Left ventricle myocardium inferior (tissue), 1 donor: ENCODE results near the gene ADK. TPM values are rescaled to one million over a fixed set of nuclear protein-coding genes. Genes with fewer than 3 reads are reported as not detected.
A peak's percentile ranks its signal among the peaks of the same experiment; 100 is the strongest.

Experiments
- DNase-seq: peaks from one replicate; pipeline ENCODE4 v3.0.0-alpha.2; 2020
- H3K27ac ChIP-seq: fragments of 200-600 bp; replicated peaks from 2 replicates; pipeline ENCODE4 v1.8.0; 2021
- H3K27me3 ChIP-seq: fragments of 200-600 bp; 2 replicates; pipeline ENCODE4 v1.8.0; 2021; ENCODE audit warnings: low read depth
- H3K36me3 ChIP-seq: fragments of 200-600 bp; 2 replicates; pipeline ENCODE4 v1.8.0; 2021
- H3K4me1 ChIP-seq: fragments of 200-600 bp; 2 replicates; pipeline ENCODE4 v1.8.0; 2021
- H3K4me3 ChIP-seq: fragments of 200-600 bp; 2 replicates; pipeline ENCODE4 v1.8.0; 2021; ENCODE audit warnings: mild to moderate bottlenecking, moderate library complexity
- H3K9me3 ChIP-seq: fragments of 200-600 bp; replicated peaks from 2 replicates; pipeline ENCODE4 v1.8.0; 2021
- CTCF ChIP-seq: fragments of 200-600 bp; IDR thresholded peaks from 2 replicates; pipeline ENCODE4 v1.8.0; 2021; ENCODE audit warnings: antibody characterized with exemption, mild to moderate bottlenecking, borderline replicate concordance
- intact Hi-C: fragments of 100-400 bp; cut with micrococcal nuclease; formaldehyde crosslinking; loops from one replicate; pipeline ENCODE4 v1.11.0; 2022
- total RNA-seq: library from RNA; stranded (reverse); fragmentation: NEBNext Ultra II Directional; extraction: Animal tissue kit (Norgen Biotek cat#: 25700); gene quantifications from one replicate; pipeline ENCODE4 v1.2.1, GENCODE V29; 2021
- donor health status: DM: no; HTN: yes; CAD: no; lungs with severe emphysema.

The ADK gene
- total RNA-seq, 1 donor from 2014 or later, result 41.3 TPM

- TF ChIP-seq CTCF, result no peak
- Histone ChIP-seq H3K4me3 (no peak overlapping the region), H3K36me3 (peaks cover 99% of the 10 kb centered on the region), H3K4me1 (peaks cover 25% of the 10 kb centered on the region), H3K27ac (no peak overlapping the region), H3K9me3 (no peaks in the 10 kb centered on the region), H3K27me3 (no peaks in the 10 kb centered on the region)
- DNase-seq, result no peak
- intact Hi-C loops, result no loop called here
Measured at GRCh38 chr10:74109452-74109851, 41.6 kb upstream of the ADK start.

- intact Hi-C loops, result no loop called here
- Histone ChIP-seq H3K4me1 (peaks cover 25% of the 10 kb centered on the region), H3K9me3 (no peaks in the 10 kb centered on the region), H3K27ac (no peak overlapping the region), H3K36me3 (peaks cover 99% of the 10 kb centered on the region), H3K27me3 (no peaks in the 10 kb centered on the region), H3K4me3 (no peak overlapping the region)
- no peak for DNase-seq
- no peak for TF ChIP-seq CTCF
Measured at GRCh38 chr10:74110120-74110519, 40.9 kb upstream of the ADK start.

GRCh38 chr10:74111799-74112198 lies 39.2 kb upstream of the ADK start:
- H3K9me3 ChIP-seq, result no peaks in the 10 kb centered on the region
- H3K27me3 ChIP-seq, result no peaks in the 10 kb centered on the region
- DNase-seq, result no peak
- TF ChIP-seq CTCF, result no peak
- intact Hi-C loops, result no loop called here
- peaks cover 99% of the 10 kb centered on the region for H3K36me3 ChIP-seq
- H3K4me1 ChIP-seq, result peaks cover 29% of the 10 kb centered on the region
- H3K4me3 ChIP-seq, result no peak overlapping the region
- no peak overlapping the region for H3K27ac ChIP-seq

- H3K9me3 ChIP-seq, result no peaks in the 10 kb centered on the region
- no peak for DNase-seq
- no peaks in the 10 kb centered on the region for H3K27me3 ChIP-seq
- peak overlapping the region; percentile 45 for H3K27ac ChIP-seq
- TF ChIP-seq CTCF, result no peak
- H3K4me1 ChIP-seq, result peaks cover 35% of the 10 kb centered on the region
- intact Hi-C loops, result no loop called here
- H3K4me3 ChIP-seq, result no peak overlapping the region
- H3K36me3 ChIP-seq, result peaks cover 99% of the 10 kb centered on the region
Measured at GRCh38 chr10:74113546-74113945, 37.5 kb upstream of the ADK start.

GRCh38 chr10:74114041-74114448 lies 37.0 kb upstream of the ADK start:
- Histone ChIP-seq H3K27ac (peak overlapping the region; percentile 45), H3K36me3 (peaks cover 99% of the 10 kb centered on the region), H3K4me3 (no peak overlapping the region), H3K9me3 (no peaks in the 10 kb centered on the region), H3K27me3 (no peaks in the 10 kb centered on the region), H3K4me1 (peaks cover 40% of the 10 kb centered on the region)
- intact Hi-C loops, result no loop called here
- DNase-seq, result no peak
- TF ChIP-seq CTCF, result no peak

- DNase-seq, result no peak
- Histone ChIP-seq H3K36me3 (peaks cover 91% of the 10 kb centered on the region), H3K4me3 (no peak overlapping the region), H3K9me3 (no peaks in the 10 kb centered on the region), H3K27me3 (no peaks in the 10 kb centered on the region), H3K27ac (peak overlapping the region; percentile 34), H3K4me1 (peaks cover 53% of the 10 kb centered on the region)
- intact Hi-C loops, result no loop called here
- TF ChIP-seq CTCF, result no peak
Measured at GRCh38 chr10:74117738-74118137, 33.3 kb upstream of the ADK start.
